ENCODE results near the gene SDK2. TPM values are rescaled to one million over a fixed set of nuclear protein-coding genes. Genes with fewer than 3 reads are reported as not detected.

The SDK2 gene
- total and polyA plus RNA-seq, 2 of the 8 experiments (the other 6 are each of a cell fraction or from before 2014, with no cell fraction given), result 3.9 to 4.1 TPM

DNA sequence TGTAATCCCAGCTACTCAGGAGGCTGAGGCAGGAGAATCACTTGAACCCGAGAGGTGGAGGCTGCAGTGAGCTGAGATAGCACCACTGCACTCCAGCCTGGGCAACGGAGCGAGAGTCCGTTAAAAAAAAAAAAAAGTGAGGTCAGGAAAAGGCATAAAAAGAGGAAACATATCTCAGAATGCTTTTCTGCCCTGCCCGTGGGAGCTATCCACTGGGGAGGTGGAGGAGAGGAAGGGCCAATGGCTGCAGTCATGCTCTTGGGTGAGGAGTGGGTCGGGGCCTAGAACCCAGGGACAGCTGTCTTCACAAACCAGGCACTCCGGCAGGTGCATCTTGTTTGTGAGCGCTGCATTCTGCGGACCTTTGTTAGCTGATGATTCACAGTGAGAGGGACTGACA, 272.4 kb downstream of the SDK2 start (continued):
- no peak for TF ChIP-seq RAD21 (IDR thresholded peaks at IDR 0.05 in 1 of 2, conservative IDR thresholded peaks at IDR 0.05 in 1 of 2; ENCODE audit: low read depth in 2 of 2, low read length in 2 of 2)
- TF ChIP-seq CTCF (IDR thresholded peaks at IDR 0.05; ENCODE audit: control extremely low read depth in 1 of 3, insufficient read depth in 1 of 3, low read depth in 1 of 3, low read length in 3 of 3), result no peak
- no peak for TF ChIP-seq SIX5 (IDR thresholded peaks at IDR 0.05; ENCODE audit: low read depth, low read length)
- no peak for TF ChIP-seq FOSL1 (IDR thresholded peaks at IDR 0.05; ENCODE audit: insufficient read depth, low read depth, low read length)
- TF ChIP-seq EGR1 (IDR thresholded peaks at IDR 0.05; ENCODE audit: borderline replicate concordance, low read depth, low read length), result no peak
